ENCODE measurements around the gene VSTM2L.

Gene VSTM2L

DNA sequence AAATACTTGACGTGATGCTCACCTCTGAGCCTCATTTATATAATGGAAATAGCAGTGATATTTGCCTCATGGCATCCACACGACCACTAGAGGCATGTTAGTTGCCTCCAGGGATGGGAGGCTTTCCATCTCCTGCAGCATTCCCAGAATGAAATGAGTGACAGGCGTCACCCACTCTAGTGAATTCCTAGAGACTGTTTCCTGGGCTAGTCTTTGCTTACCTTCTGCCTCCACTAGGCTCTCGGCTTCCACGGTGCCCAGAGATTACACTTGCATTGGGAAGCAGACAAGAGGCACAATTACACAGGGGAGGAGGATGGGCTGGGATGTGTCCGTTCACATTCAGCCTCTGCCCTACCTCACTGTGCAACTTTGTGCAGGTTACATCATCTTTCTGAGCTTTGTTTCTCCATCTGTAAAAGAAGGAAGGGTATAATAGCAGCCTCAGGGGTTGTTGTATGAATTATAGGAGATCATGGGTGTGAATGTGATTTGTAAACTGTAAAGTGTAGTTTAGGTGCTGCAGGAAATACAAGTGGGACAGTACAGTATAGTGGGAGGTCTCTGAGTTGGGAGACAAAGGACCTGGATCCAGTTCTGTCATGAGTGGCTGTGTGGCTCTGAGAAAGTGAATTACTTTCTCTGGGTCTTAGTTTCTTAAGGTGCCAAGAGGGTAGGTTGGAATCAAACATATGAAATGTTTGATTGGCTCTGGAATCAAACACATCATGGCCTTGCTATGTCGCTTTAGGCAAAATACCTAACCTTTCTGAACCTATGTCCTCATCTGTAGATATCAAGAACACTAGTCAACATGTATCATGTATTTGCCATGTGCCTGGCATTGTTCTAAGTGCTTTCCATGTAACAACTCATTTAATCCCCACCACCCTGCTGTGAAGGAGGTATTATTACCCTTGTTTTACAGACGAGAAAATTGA, 3.6 kb upstream of the VSTM2L start:
- no peak for DNase-seq (ENCODE audit: low read depth)

DNA sequence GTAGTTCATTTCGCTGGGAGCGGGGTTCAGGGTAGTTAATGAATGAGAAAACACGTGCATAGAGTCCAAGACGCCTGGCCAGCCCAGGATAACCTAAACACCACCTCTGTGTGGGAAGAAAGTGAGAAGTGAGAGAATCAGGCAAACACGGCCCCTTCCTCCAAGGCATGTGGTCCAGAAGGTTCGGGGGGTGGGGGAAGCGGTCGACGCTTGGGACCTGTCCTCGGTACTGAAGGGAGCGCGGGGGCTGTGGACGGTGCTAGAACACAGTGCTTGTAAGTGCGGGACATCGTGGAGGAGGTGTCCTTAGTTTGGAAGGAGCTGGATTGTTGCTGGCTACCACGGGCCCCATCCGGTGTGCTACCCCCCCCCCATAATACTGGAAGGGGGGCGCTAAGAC, 1.7 kb upstream of the VSTM2L start:
- DNase-seq (ENCODE audit: low read depth): no peak

DNA sequence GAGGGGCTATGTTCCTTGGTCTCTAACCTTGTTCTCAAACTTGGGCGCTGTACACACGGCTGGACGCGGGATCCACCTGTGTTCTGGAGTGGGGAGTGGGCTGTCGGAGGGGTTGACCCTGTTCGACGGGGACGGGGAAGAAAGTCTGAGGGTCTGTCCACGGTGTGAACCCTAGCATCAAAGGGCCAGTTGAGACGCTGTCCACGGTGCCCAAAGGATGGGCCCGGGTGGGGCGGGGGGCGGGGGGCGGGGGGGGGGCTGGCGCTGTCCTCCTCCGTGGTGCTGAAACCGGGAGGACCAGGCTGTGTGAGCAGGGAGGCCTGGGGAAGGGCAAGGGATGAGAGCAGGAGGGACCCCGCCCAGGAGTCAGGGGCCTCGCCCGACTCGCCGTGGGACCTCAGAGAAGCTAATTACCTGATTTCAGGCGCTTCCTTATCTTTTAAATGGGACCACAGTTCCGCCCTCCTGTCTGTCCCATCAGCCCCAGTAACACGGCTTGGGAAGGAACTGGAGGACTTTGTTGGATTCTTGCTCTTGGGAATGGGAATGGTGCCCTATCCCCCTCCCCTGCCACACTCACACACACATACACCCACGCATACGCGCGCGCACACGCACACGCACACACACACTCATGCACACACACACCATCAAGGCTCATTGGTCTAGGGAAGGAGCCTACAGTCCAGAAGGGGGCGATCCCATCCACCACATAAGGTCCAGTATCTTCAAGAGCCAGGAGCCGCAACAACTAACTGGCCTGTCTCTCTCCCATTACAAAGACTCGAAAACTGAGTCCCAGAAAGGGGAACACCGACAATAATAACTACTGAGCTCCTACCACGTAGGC, 1.0 kb upstream of the VSTM2L start:
- no peak for DNase-seq (ENCODE audit: low read depth)

DNA sequence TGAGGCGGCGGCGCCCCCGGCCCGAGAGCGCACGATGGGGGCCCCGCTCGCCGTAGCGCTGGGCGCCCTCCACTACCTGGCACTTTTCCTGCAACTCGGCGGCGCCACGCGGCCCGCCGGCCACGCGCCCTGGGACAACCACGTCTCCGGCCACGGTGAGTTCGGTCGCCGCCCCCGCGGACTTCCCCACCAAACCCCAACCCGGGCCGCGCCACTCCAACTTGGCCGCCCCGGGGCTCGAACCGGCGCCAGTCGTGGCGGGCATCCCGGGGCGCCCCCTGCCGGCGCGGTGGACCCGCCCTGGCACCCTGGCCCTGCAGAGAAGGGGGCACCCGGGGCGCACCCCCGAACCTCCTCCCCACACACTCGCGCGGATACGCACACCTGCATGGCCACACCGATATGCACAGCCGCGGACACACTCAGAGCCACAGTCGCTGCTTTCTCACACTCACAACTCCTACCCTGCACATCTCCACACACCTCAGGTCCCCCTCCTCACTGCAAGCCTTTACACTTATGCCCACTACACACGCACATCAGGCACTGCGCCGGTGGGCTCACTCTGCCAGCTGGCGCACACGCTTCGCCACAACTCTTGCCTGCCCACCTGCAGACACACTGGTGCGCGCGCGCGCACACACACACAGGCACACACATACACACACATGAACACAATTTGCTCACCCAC, 535 bp downstream of the VSTM2L start:
- no peak for DNase-seq (ENCODE audit: low read depth)

- no peak for DNase-seq (ENCODE audit: low read depth)
Measured at GRCh38 chr20:37904008-37904642, 1.2 kb downstream of the VSTM2L start.

DNA sequence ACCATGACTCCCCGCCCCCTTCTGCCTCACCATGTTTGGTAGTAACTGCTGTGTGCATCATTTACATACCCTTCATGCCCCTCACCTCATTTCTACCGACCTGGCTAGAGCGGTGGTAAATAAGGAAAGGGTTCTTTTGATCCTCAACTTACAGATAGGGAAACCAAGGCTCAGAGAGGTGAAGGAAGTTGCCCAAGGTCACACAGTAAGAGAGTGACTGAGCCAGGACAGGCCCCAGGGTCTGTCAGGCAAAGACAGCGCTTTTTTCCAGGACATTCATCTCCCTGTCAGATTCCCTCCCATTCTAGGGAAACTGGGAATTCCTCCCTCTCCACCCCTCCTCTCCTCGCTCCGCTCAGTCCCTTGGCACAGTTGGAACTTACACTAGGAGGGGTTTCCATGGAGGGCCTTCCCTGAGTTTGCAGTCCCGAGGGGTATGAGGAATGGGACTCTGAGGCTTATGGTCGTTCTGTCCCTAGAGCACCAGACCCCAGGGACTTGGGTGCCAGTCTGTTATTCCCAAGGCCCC, 2.0 kb downstream of the VSTM2L start:
- no peak for DNase-seq (ENCODE audit: low read depth)

DNA sequence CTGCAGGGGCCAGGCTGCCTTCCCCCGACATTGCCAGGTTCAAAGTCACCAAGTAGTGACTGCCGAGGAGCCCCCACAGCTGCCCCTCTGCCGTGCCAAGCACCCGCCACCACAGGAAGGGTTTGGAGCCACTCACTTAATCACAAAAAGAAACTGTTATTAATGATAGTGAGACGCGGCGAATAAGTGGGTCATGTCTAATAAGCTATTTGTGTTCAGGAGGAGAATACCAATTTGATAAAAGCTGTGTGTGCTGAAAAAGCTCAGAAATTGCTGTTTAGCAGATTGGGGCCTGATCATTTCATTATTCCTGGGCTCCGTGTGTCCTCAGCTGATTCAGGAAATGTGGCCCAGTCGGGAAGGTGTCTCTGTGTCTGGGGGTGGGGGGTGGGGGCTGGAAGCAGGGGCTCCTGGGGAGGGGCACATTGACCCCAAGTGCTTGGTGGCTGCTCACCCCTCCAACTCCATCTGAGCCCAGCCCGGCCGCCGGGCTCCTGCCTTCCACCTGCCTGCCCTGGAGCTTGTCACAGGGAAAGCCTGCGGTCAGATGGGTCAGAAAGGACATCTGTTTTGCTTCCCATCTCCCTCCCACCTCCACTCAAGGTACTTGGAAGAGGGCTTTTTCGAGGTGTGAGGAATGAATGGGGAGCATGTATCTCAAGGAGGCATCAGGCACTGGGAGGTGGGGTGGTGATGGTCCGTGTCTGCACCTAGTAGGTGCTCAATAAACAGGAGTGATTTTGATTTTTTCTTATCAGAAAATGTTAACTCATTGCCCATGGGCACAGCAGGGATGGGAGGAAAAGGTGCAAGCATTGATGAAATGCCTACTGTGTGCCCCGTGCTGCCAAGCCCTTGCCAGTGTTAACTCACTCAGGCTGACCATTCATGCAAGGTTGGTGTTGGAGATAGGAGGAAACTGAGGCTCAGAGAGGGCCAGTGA, 3.0 kb downstream of the VSTM2L start:
- no peak for DNase-seq (ENCODE audit: low read depth)

DNA sequence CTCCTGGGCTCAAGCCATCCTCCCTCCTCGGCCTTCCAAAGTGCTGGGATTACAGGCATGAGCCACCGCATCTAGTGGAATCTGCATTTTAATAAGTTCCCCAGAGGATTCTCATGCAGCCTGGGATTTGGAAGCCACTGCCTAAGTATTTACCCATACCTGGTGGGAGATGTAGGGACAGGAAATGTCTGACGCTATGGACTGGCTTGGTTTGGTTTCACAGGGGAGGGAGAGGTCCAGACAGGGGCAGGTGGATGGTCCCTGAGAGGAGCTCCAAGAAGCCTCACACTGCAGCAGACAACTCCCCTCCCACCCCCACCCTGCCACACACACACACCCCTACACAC, 4.4 kb downstream of the VSTM2L start:
- no peak for DNase-seq (ENCODE audit: low read depth)

- no peak for DNase-seq (ENCODE audit: low read depth)
Measured at GRCh38 chr20:37907677-37908401, 4.9 kb downstream of the VSTM2L start.

DNA sequence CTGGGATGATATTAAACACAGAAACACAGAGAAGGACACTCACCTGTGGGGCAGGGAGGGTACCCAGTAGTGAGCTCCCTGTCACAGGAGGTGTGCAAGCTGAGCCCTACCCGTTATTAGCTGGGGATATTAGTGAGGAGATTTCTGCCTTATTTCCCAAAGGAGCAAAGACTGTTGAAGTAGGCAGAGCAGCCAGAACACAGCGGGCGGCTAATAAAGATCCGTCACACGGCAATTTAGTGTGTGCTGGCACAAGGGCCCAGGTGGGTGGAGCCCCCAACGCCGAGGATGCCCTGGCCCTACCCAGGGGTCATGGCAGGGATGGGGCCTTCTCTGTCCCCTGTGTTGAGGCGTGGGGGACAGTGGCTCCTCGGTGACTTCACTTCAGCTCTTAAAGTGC, 8.3 kb downstream of the VSTM2L start:
- no peak for DNase-seq (ENCODE audit: low read depth)

DNA sequence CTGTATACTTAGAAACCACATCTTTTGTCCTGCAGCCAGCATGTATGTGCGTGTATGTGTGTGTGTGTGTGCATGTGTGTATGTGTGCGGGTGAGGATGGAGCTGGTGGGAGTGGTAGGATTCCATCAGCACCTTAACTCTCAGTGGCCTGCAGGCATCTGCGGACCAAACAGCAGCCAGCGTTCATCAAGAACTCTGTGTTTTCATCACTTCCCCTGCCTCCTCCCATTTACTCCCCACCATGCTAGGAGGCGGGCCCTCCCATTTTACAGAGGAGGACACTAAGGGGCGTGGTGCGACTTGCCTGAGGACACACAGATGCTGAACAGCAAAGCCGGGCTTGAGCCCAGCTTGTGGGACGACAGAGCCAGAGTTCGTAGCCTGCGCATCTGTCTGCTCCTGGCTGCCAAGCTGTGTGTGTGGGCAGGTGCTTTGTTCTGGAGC, 8.9 kb downstream of the VSTM2L start:
- DNase-seq (ENCODE audit: low read depth): no peak

DNA sequence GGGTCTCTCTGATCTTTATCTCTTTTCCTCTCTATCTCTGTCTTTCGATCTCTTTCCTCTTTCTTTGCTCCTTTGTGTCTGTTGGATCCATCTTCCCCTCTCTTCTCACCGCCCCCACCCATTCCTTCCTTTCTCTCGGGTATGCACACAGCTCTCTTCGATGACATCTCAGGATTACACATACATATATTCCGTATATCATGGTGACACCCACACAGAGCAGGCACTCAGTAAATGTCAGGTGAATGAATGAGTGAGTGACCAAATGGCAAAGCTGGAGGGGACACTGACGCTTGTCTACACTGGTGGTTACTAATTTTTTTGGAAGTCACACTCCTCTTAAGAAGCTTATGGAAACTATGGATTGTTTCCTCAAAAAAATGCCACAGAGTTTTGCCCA, 9.9 kb downstream of the VSTM2L start:
- no peak for DNase-seq (ENCODE audit: low read depth)

- DNase-seq (ENCODE audit: low read depth): no peak
Measured at GRCh38 chr20:37913567-37914366, 10.8 kb downstream of the VSTM2L start.

DNA sequence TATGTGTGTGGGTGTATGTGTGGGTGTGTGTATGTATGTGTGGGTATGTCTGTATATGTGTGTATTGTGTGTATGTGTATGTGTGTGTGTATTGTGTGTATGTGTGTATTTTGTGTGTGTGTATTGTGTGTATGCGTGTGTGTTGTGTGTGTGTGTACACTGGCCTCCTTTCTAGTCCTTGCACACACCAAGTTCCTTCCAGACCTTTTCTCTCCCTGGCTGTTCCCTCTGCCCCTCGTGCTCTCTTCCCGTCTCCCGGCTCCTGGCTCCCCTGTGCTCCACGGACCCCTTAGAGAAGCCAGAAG, 11.4 kb downstream of the VSTM2L start:
- DNase-seq (ENCODE audit: low read depth): no peak

- no peak for DNase-seq (ENCODE audit: low read depth)
Measured at GRCh38 chr20:37914672-37915433, 11.9 kb downstream of the VSTM2L start.

GRCh38 chr20:37915434-37915787, 12.5 kb downstream of the VSTM2L start:
- no peak for DNase-seq (ENCODE audit: low read depth)

- no peak for DNase-seq (ENCODE audit: low read depth)
Measured at GRCh38 chr20:37915800-37916570, 13.1 kb downstream of the VSTM2L start.

GRCh38 chr20:37917461-37917860, 14.5 kb downstream of the VSTM2L start:
- DNase-seq (ENCODE audit: low read depth): no peak
